Loucy (cell line): ENCODE results near the gene SPECC1.

Experiments
- H2AFZ ChIP-seq: fragments of 200-600 bp; sonication (generic); 2 replicates; pipeline ENCODE4 v1.6.0; 2016; ENCODE audit warnings: antibody characterized with exemption, mild to moderate bottlenecking, low read length, moderate library complexity
- H3F3A ChIP-seq: fragments of 200-600 bp; 2 replicates; pipeline ENCODE4 v1.6.0; 2016; ENCODE audit warnings: antibody characterized with exemption, low read depth, mild to moderate bottlenecking
- H3K27me3 ChIP-seq: fragments of 200-600 bp; sonication (generic); 2 replicates; pipeline ENCODE4 v1.6.1; 2014; ENCODE audit warnings: low read length, mild to moderate bottlenecking; ENCODE audit not compliant: insufficient read depth, poor library complexity, severe bottlenecking
- H3K36me3 ChIP-seq: fragments of 200-600 bp; sonication (generic); 2 replicates; pipeline ENCODE4 v1.6.1; 2016; ENCODE audit warnings: low read length; ENCODE audit not compliant: insufficient read depth
- H3K4me1 ChIP-seq: fragments of 200-600 bp; sonication (generic); 2 replicates; pipeline ENCODE4 v1.5.1; 2014; ENCODE audit warnings: low read length, mild to moderate bottlenecking; ENCODE audit not compliant: insufficient read depth, poor library complexity, severe bottlenecking
- H3K4me2 ChIP-seq: fragments of 200-600 bp; sonication (generic); 2 replicates; pipeline ENCODE4 v1.6.0; 2014; ENCODE audit warnings: antibody characterized with exemption, low read length, low read depth, mild to moderate bottlenecking; ENCODE audit not compliant: poor library complexity, severe bottlenecking
- H3K4me3 ChIP-seq: fragments of 200-600 bp; sonication (generic); 2 replicates; pipeline ENCODE4 v1.5.1; 2014; ENCODE audit warnings: low read length, mild to moderate bottlenecking, mixed read lengths; ENCODE audit not compliant: poor library complexity, severe bottlenecking
- H3K79me2 ChIP-seq: fragments of 200-600 bp; sonication (generic); 2 replicates; pipeline ENCODE4 v1.6.1; 2014; ENCODE audit warnings: low read length; ENCODE audit not compliant: insufficient read depth
- H3K9ac ChIP-seq: fragments of 200-600 bp; sonication (generic); 2 replicates; pipeline ENCODE4 v1.6.0; 2014; ENCODE audit warnings: mild to moderate bottlenecking, low read depth, low read length, moderate library complexity; ENCODE audit not compliant: poor library complexity, severe bottlenecking
- H3K9me2 ChIP-seq: fragments of 200-600 bp; sonication (generic); replicated peaks from 2 replicates; pipeline ENCODE4 v1.6.1; 2016; ENCODE audit warnings: low read depth, low read length, mixed read lengths
- H3K9me3 ChIP-seq: fragments of 200-600 bp; sonication (generic); 2 replicates; pipeline ENCODE4 v1.6.1; 2014; ENCODE audit warnings: mild to moderate bottlenecking, antibody characterized with exemption, low read length, low read depth; ENCODE audit not compliant: insufficient read depth
- H4K20me1 ChIP-seq: fragments of 200-600 bp; sonication (generic); 2 replicates; pipeline ENCODE4 v1.6.0; 2014; ENCODE audit warnings: antibody characterized with exemption, low read length, mild to moderate bottlenecking; ENCODE audit not compliant: insufficient read depth, poor library complexity, severe bottlenecking
- CTCF ChIP-seq: fragments of 200-600 bp; sonication (generic); conservative IDR thresholded peaks from 2 replicates; pipeline ENCODE4 v1.5.1; 2014; ENCODE audit warnings: mild to moderate bottlenecking, antibody characterized with exemption, low read length
- EZH2phosphoT487 ChIP-seq: fragments of 200-600 bp; IDR thresholded peaks from 2 replicates; pipeline ENCODE4 v1.6.1; 2018; ENCODE audit warnings: antibody characterized with exemption, mild to moderate bottlenecking, moderate library complexity, borderline replicate concordance

Gene SPECC1

DNA sequence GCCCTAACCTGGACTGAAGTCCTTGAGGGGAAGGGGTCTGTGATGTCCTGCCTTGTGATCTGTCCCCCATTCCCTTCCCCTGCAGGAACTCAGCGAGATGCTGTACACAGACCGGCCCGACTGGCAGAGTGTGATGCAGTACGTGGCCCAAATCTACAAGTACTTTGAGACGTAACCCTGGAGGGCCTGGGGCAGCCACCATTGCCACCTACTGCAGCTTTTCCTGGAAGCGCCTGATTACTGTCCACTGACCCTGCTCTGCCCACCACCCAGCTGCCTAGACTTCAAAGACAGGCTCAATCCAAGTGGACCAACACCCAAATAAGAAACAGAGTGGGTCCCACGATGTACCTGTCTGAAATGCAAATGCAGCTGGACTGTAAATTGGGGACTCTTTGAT, 304.7 kb downstream of the SPECC1 start:
- Histone ChIP-seq H3K9me3 (no peaks in the 10 kb centered on the region), H3K27me3 (no peaks in the 10 kb centered on the region), H3K9me2 (no peaks in the 10 kb centered on the region), H3K79me2 (no peaks in the 10 kb centered on the region), H3K4me2 (no peak overlapping the region), H3K4me1 (no peaks in the 10 kb centered on the region), H3K36me3 (no peaks in the 10 kb centered on the region), H2AFZ (no peak overlapping the region), H3K4me3 (no peak overlapping the region), H3K9ac (no peak overlapping the region), H4K20me1 (no peaks in the 10 kb centered on the region), H3F3A (no peaks in the 10 kb centered on the region)
- TF ChIP-seq CTCF (no peak), EZH2phosphoT487 (no peak)

- no peak for TF ChIP-seq EZH2phosphoT487
- TF ChIP-seq CTCF = no peak
- no peaks in the 10 kb centered on the region for H4K20me1 ChIP-seq
- H3K4me1 ChIP-seq = no peaks in the 10 kb centered on the region
- H3K79me2 ChIP-seq = no peaks in the 10 kb centered on the region
- H3K4me2 ChIP-seq = no peak overlapping the region
- H3K9me3 ChIP-seq = no peaks in the 10 kb centered on the region
- H3K36me3 ChIP-seq = no peaks in the 10 kb centered on the region
- H3K4me3 ChIP-seq = no peak overlapping the region
- H3K9me2 ChIP-seq = no peaks in the 10 kb centered on the region
- H2AFZ ChIP-seq = no peak overlapping the region
- H3F3A ChIP-seq = no peaks in the 10 kb centered on the region
- no peak overlapping the region for H3K9ac ChIP-seq
- H3K27me3 ChIP-seq = no peaks in the 10 kb centered on the region
These were observed 305.7 kb downstream of the SPECC1 start for GRCh38 chr17:20314834-20315233.

DNA sequence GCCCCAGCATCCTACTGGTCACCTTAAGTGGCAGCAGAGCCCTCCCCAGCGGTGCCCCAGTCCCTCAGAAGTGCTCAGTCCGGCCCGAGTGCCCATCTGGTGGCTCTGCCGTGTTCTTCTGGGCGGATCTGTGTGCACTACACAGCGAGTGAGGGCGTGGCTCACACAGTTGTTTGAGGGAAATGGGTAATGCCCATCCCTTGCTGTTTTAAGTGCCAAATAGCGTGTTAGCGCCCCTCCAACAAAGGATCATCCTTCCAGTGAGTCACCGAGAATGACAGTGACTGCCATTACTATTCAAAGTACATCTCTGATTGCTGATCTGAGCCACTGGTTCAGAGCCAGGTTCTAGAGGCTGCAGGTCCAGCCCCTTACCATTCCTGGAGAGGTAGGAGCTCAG, 306.2 kb downstream of the SPECC1 start:
- Histone ChIP-seq H3K4me1 (no peaks in the 10 kb centered on the region), H4K20me1 (no peaks in the 10 kb centered on the region), H3K9me2 (no peaks in the 10 kb centered on the region), H3K79me2 (no peaks in the 10 kb centered on the region), H2AFZ (no peak overlapping the region), H3K4me2 (no peak overlapping the region), H3F3A (no peaks in the 10 kb centered on the region), H3K9ac (no peak overlapping the region), H3K27me3 (no peaks in the 10 kb centered on the region), H3K9me3 (no peaks in the 10 kb centered on the region), H3K36me3 (no peaks in the 10 kb centered on the region), H3K4me3 (no peak overlapping the region)
- TF ChIP-seq CTCF (no peak), EZH2phosphoT487 (no peak)
